SK-N-SH treated with all-trans-retinoic acid at 6 μM for 48 hours (cell line): ENCODE data around the gene C20orf202.

Experiments used
- ARNTL ChIP-seq: fragments of 450-650 bp; formaldehyde crosslinking; IDR thresholded peaks from 2 replicates; pipeline ENCODE4 v1.5.0; 2020; ENCODE audit warnings: low read depth, mild to moderate bottlenecking, moderate library complexity, borderline replicate concordance
- BACH2 ChIP-seq: fragments of 250-450 bp; sonication (Bioruptor Pico); IDR thresholded peaks from 2 replicates; pipeline ENCODE4 v1.9.0; 2021; ENCODE audit warnings: mild to moderate bottlenecking, borderline replicate concordance
- GLIS3 ChIP-seq: fragments of 250-450 bp; sonication (Bioruptor Pico); IDR thresholded peaks from 2 replicates; pipeline ENCODE4 v1.5.0; 2020; ENCODE audit warnings: mild to moderate bottlenecking, moderate library complexity
- SNAI2 ChIP-seq: fragments of 250-450 bp; sonication (Bioruptor Pico); IDR thresholded peaks from 2 replicates; pipeline ENCODE4 v1.5.0; 2020; ENCODE audit warnings: mild to moderate bottlenecking, moderate library complexity
- TCF4 ChIP-seq: fragments of 250-450 bp; sonication (Bioruptor Pico); IDR thresholded peaks from 2 replicates; pipeline ENCODE4 v1.8.0; 2021; ENCODE audit warnings: mild to moderate bottlenecking, moderate library complexity, borderline replicate concordance
- ZFP3 ChIP-seq: fragments of 250-450 bp; sonication (Bioruptor Pico); IDR thresholded peaks from 2 replicates; pipeline ENCODE4 v1.5.0; 2020; ENCODE audit warnings: mild to moderate bottlenecking, moderate library complexity
- ZFP30 ChIP-seq: fragments of 450-650 bp; formaldehyde crosslinking; IDR thresholded peaks from 2 replicates; pipeline ENCODE4 v1.5.0; 2022; ENCODE audit warnings: mild to moderate bottlenecking, moderate library complexity
- ZNF565 ChIP-seq: fragments of 450-650 bp; formaldehyde crosslinking; conservative IDR thresholded peaks from 2 replicates; pipeline ENCODE4 v1.5.0; 2020; ENCODE audit warnings: low read depth, mild to moderate bottlenecking, moderate library complexity
- ZNF70 ChIP-seq: fragments of 450-650 bp; formaldehyde crosslinking; IDR thresholded peaks from 2 replicates; pipeline ENCODE4 v1.5.0; 2020; ENCODE audit warnings: mild to moderate bottlenecking, moderate library complexity
- TF ChIP-seq, protein P1 (sequence below): fragments of 250-450 bp; sonication (Bioruptor Pico); IDR thresholded peaks from 2 replicates; pipeline ENCODE4 v1.8.0; 2020; ENCODE audit warnings: mild to moderate bottlenecking, moderate library complexity, borderline replicate concordance
- TF ChIP-seq, protein P2 (sequence below): fragments of 250-450 bp; sonication (Bioruptor Pico); IDR thresholded peaks from 2 replicates; pipeline ENCODE4 v1.5.1; 2020; ENCODE audit warnings: low read depth, mild to moderate bottlenecking, moderate library complexity
- TF ChIP-seq, protein P3 (sequence below): fragments of 250-450 bp; sonication (Bioruptor Pico); IDR thresholded peaks from 2 replicates; pipeline ENCODE4 v1.5.0; 2020; ENCODE audit warnings: mild to moderate bottlenecking, moderate library complexity
- TF ChIP-seq, protein P4 (sequence below): fragments of 250-450 bp; sonication (Bioruptor Pico); IDR thresholded peaks from 2 replicates; pipeline ENCODE4 v1.8.0; 2021; ENCODE audit warnings: low read depth, mild to moderate bottlenecking, moderate library complexity, borderline replicate concordance

DNA sequence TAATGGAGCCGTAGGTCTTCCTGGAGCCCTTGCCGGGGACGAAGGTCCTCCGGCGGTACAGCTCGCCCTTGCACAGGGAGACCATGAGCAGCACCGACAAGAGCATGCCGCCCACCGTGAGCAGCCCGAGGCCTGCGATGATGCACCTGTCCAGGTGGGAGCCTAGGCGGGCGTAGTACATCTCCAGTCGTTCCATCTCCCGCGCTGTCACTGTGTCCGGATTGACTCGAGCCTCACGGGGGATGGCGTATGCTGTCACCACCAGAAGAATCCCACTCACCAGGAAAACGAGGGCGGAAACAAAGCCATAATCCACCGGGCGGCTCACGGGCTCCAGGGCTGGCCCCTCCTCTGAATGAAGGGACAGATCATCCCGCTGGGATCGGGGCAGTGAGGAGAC is 22.3 kb upstream of the C20orf202 start:
- TF ChIP-seq, protein P1, sequence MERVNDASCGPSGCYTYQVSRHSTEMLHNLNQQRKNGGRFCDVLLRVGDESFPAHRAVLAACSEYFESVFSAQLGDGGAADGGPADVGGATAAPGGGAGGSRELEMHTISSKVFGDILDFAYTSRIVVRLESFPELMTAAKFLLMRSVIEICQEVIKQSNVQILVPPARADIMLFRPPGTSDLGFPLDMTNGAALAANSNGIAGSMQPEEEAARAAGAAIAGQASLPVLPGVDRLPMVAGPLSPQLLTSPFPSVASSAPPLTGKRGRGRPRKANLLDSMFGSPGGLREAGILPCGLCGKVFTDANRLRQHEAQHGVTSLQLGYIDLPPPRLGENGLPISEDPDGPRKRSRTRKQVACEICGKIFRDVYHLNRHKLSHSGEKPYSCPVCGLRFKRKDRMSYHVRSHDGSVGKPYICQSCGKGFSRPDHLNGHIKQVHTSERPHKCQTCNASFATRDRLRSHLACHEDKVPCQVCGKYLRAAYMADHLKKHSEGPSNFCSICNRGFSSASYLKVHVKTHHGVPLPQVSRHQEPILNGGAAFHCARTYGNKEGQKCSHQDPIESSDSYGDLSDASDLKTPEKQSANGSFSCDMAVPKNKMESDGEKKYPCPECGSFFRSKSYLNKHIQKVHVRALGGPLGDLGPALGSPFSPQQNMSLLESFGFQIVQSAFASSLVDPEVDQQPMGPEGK (CRISPR knock-in tag) = no peak
- TF ChIP-seq ZNF70 (CRISPR knock-in tag) = no peak
- TF ChIP-seq, protein P2, sequence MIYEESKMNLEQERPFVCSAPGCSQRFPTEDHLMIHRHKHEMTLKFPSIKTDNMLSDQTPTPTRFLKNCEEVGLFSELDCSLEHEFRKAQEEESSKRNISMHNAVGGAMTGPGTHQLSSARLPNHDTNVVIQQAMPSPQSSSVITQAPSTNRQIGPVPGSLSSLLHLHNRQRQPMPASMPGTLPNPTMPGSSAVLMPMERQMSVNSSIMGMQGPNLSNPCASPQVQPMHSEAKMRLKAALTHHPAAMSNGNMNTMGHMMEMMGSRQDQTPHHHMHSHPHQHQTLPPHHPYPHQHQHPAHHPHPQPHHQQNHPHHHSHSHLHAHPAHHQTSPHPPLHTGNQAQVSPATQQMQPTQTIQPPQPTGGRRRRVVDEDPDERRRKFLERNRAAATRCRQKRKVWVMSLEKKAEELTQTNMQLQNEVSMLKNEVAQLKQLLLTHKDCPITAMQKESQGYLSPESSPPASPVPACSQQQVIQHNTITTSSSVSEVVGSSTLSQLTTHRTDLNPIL (CRISPR knock-in tag) = no peak
- no peak for TF ChIP-seq ZNF565 (CRISPR knock-in tag)
- TF ChIP-seq SNAI2 (CRISPR knock-in tag) = no peak
- no peak for TF ChIP-seq TCF4 (CRISPR knock-in tag)
- TF ChIP-seq ZFP30 (CRISPR knock-in tag) = no peak
- no peak for TF ChIP-seq BACH2 (CRISPR knock-in tag)
- no peak for TF ChIP-seq ZFP3 (CRISPR knock-in tag)
- TF ChIP-seq GLIS3 (CRISPR knock-in tag) = no peak
- no peak for TF ChIP-seq ARNTL
- TF ChIP-seq, protein P3, sequence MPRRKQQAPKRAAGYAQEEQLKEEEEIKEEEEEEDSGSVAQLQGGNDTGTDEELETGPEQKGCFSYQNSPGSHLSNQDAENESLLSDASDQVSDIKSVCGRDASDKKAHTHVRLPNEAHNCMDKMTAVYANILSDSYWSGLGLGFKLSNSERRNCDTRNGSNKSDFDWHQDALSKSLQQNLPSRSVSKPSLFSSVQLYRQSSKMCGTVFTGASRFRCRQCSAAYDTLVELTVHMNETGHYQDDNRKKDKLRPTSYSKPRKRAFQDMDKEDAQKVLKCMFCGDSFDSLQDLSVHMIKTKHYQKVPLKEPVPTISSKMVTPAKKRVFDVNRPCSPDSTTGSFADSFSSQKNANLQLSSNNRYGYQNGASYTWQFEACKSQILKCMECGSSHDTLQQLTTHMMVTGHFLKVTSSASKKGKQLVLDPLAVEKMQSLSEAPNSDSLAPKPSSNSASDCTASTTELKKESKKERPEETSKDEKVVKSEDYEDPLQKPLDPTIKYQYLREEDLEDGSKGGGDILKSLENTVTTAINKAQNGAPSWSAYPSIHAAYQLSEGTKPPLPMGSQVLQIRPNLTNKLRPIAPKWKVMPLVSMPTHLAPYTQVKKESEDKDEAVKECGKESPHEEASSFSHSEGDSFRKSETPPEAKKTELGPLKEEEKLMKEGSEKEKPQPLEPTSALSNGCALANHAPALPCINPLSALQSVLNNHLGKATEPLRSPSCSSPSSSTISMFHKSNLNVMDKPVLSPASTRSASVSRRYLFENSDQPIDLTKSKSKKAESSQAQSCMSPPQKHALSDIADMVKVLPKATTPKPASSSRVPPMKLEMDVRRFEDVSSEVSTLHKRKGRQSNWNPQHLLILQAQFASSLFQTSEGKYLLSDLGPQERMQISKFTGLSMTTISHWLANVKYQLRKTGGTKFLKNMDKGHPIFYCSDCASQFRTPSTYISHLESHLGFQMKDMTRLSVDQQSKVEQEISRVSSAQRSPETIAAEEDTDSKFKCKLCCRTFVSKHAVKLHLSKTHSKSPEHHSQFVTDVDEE (CRISPR knock-in tag) = no peak
- TF ChIP-seq, protein P4, sequence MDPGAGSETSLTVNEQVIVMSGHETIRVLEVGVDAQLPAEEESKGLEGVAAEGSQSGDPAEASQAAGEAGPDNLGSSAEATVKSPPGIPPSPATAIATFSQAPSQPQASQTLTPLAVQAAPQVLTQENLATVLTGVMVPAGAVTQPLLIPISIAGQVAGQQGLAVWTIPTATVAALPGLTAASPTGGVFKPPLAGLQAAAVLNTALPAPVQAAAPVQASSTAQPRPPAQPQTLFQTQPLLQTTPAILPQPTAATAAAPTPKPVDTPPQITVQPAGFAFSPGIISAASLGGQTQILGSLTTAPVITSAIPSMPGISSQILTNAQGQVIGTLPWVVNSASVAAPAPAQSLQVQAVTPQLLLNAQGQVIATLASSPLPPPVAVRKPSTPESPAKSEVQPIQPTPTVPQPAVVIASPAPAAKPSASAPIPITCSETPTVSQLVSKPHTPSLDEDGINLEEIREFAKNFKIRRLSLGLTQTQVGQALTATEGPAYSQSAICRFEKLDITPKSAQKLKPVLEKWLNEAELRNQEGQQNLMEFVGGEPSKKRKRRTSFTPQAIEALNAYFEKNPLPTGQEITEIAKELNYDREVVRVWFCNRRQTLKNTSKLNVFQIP (CRISPR knock-in tag) = no peak
